OCI-LY7 (cell line): ENCODE results near the gene CYBB.

Source experiments
- CTCF ChIP-seq: fragments of 200-600 bp; sonication (generic); conservative IDR thresholded peaks from 2 replicates; pipeline ENCODE4 v1.5.1; 2014; ENCODE audit warnings: mild to moderate bottlenecking, antibody characterized with exemption, low read length, moderate library complexity, mixed read lengths
- EZH2phosphoT487 ChIP-seq: fragments of 200-600 bp; sonication (generic); IDR thresholded peaks from 2 replicates; pipeline ENCODE4 v1.6.1; 2018; ENCODE audit warnings: low read depth, borderline replicate concordance, mild to moderate bottlenecking, mixed run types, antibody characterized with exemption, low read length, moderate library complexity, mixed read lengths

DNA sequence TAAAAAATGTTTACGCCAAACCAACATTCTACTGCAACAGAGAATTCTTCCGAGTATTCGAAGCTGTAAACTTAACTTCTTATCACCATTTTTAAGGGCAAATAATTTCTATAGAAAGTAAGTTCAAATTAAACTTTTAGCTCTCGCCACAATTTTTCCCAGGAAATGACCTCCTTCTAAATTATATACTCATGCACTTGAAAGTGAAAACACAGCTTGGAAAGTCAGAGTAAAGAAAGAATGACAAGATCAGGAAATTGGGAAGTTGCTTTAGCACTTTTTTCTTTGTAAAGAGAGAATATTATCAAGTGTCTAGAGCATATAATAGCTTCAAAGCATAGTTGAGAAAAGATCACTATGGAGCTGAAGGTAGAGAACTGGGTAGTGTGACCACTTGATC lies 1.2 kb downstream of the CYBB start:
- TF ChIP-seq CTCF = no peak
- no peak for TF ChIP-seq EZH2phosphoT487
